Measurements from ENCODE around the gene CCDC71L.

GRCh38 chr7:106640368-106641141, 20.4 kb downstream of the CCDC71L start:
- no peak for TF ChIP-seq POLR2A (IDR thresholded peaks at IDR 0.05; ENCODE audit: low read depth, low read length)
- TF ChIP-seq CTCF (conservative IDR thresholded peaks at IDR 0.05; ENCODE audit: low read depth, low read length), result no peak
- peak; percentile 68; the same call in 1 of the 2 replicates for TF ChIP-seq FOS (IDR thresholded peaks at IDR 0.05; ENCODE audit: low read depth, low read length)
- TF ChIP-seq MAZ (IDR thresholded peaks at IDR 0.05; ENCODE audit: borderline replicate concordance, low read depth, low read length), result no peak
- no peak for TF ChIP-seq RFX5 (IDR thresholded peaks at IDR 0.05; ENCODE audit: low read depth, low read length)
- TF ChIP-seq USF2 (IDR thresholded peaks at IDR 0.05; ENCODE audit: low read depth, low read length), result no peak
- no peak for TF ChIP-seq CHD1 (IDR thresholded peaks at IDR 0.05; ENCODE audit: low read depth, low read length)

Data from IMR-90 (cell line).